NCI-H2227 treated with DMSO at 0.1 percent for 48 hours (cell line): ENCODE measurements around the gene LSM14A.
"Not testable (repeated sequence)": the region's sequence is repeated elsewhere in the genome, so short reads cannot be mapped to it uniquely, and the experiment has no call there.

Experiments used
- DNase-seq: peaks from one replicate; lab custom pipeline; 2025; lab: John Stamatoyannopoulos, UW

Gene LSM14A

DNA sequence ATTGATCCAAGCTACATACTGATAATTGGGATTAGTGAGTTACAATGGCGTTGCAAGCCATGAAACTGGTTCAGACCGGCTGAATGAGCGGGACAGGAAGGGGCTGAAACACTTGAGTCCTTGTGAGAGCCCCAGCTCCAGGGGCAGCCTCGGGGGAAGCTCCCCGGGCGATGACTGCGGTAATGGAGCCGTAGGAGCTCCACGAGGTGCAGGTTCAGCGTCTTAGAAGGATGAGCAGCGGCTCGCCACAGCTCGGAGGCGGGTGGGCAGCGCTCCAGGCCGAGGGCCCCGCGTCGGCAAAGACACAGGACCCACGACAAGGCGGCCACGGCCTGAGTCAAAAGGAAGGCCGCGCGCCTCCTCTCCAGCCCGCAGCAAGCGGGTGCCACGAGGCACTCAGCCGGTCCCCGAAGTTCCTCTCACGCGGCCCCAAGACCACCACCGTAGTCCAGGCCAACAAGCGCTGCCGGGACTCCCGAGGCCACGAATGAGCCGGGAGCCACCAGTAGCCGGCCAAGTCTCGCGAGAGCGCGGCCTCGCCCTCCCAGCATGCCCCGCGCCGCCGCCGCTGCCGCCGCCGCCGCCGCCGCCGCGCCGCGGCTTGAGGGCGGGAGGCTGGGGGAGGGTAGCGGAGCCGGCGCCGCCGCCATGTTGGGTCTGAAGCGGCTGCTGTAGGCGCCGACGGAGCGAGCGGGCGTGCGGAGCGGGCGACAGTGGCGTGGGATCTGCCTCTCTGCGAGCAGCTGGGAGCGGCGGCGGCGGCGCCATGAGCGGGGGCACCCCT lies at the start of gene LSM14A:
LSM14A (plus strand) TSS at position 628 of the 784 bp plus-strand sequence; CDS start at position 767, 139 bp downstream.
- peak; percentile 99 for DNase-seq

DNA sequence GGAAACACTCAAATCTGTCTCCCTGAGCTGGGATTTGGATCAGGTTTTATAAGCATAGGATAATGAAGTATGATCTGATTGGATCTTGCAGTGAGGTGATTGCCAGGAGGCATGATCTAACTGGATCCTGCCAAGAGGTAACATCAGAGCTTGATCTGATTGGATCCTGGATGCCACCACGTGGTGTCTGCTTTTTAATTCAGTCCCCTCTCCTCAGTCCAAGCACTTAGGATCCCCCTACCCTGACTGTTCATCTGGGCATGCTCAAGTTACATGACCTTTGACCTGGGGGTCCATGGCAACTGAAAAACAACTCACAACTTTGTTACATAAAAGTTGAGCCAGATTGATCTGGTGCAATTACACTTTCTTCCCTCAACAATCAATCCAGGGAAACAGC lies 47.5 kb upstream of the LSM14A start:
- DNase-seq: no peak

DNA sequence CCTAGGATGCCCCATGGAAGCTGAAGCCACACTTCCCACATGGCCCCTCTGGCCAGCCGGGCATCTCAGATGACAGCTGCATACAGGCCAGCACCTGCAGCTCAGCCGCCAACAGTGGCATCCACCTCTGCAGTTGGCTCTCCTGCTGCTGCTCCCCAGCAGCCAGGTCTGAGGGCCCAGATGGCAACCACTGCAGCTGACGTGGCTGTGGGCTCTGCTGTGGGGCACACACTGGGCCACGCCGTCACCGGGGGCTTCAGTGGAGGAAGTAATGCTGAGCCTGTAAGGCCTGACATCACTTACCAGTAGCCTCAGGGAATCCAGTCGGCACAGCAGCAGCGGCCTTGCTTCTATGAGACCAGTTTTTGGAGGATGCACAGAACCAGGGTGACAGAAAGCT lies 45.3 kb upstream of the LSM14A start:
- no peak for DNase-seq

DNA sequence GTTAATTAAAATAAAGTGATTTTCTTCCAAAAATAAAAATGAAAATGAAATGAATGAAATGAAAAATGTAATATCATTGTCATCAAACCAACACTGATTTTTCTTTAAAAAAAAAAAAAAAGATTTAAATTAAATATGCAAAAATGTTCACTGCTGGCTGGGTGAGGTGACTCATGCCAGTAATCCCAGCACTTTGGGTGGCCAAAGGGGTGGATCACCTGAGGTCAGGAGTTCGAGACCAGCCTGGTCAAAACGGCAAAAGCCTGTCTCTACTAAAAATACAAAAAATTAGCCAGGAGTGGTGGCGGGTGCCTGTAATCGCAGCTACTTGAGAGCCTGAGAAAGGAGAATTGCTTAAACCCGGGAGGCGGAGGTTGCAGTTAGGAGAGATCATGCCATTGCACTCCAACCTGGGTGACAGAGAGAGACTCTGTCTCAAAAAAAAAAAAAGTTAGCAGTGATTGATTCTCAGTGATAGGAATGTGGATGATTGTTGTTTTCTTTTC lies 44.6 kb upstream of the LSM14A start:
- DNase-seq: no peak

DNA sequence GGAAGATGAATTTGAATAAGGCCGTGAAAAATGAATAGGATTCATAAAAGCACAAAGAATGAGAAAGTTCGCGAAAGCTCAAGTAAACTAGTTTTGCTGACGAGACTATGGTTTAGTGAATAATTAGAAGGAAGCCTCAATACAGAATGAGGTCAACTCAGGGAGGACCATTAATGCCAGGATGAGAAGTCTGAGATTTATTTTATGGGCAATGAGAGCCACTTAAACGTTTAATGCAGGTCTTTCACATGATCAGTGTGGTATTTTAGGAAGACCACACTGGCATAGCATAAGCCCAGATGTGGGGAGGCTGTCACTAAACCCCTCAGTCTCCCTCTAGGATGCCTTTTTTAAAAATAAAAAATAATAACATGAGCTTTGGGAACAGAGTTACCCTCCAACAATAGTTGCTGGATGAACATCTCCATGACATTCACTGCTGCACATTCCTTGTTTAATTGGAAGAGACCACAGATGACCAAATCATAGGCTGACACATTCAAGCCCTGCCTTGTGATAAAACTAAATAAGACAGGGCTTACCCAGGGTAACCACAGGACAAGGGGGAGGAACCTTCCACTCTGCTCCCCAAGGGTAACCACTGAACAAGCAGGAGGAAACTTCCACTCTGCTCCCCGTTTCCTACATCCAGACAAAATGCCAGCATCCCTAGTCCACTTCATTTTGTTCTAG lies 43.6 kb upstream of the LSM14A start:
- no peak for DNase-seq

DNA sequence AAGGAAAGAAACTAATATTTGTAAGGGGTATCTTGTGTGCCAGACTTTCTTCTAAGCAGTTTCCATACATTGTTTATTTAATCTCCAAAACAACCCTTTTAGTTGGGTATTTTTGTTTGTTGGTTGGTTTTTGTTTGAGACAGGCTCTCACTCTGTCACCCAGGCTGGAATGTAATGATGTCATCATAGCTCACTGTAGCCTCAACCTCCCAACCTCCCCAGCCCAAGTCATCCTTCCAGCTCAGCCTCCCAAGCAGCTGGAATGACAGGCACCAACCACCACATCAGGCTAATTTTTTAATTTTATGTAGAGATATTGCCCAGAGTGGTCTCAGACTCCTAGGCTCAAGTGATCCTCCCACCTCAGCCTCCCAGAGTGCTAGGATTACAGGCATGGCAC lies 41.2 kb upstream of the LSM14A start:
- no peak for DNase-seq

DNA sequence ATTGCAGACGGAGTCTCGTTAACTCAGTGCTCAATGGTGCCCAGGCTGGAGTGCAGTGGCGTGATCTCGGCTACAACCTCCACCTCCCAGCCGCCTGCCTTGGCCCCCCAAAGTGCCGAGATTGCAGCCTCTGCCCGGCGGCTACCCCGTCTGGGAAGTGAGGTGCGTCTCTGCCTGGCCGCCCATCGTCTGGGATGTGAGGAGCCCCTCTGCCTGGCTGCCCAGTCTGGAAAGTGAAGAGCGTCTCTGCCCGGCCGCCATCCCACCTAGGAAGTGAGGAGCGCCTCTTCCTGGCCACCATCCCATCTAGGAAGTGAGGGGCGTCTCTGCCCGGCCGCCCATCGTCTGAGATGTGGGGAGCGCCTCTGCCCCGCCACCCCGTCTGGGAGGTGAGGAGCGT lies 40.2 kb upstream of the LSM14A start:
- not testable (repeated sequence) for DNase-seq

DNA sequence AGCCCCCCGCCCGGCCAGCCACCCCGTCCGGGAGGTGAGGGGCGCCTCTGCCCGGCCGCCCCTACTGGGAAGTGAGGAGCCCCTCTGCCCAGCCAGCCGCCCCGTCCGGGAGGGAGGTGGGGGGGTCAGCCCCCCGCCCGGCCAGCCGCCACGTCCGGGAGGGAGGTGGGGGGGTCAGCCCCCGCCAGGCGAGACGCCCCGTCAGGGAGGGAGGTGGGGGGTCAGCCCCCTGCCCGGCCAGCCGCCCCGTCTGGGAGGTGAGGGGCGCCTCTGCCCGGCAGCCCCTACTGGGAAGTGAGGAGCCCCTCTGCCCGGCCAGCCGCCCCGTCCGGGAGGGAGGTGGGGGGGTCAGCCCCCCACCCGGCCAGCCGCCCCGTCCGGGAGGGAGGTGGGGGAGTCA lies 39.6 kb upstream of the LSM14A start:
- DNase-seq: not testable (repeated sequence)

DNA sequence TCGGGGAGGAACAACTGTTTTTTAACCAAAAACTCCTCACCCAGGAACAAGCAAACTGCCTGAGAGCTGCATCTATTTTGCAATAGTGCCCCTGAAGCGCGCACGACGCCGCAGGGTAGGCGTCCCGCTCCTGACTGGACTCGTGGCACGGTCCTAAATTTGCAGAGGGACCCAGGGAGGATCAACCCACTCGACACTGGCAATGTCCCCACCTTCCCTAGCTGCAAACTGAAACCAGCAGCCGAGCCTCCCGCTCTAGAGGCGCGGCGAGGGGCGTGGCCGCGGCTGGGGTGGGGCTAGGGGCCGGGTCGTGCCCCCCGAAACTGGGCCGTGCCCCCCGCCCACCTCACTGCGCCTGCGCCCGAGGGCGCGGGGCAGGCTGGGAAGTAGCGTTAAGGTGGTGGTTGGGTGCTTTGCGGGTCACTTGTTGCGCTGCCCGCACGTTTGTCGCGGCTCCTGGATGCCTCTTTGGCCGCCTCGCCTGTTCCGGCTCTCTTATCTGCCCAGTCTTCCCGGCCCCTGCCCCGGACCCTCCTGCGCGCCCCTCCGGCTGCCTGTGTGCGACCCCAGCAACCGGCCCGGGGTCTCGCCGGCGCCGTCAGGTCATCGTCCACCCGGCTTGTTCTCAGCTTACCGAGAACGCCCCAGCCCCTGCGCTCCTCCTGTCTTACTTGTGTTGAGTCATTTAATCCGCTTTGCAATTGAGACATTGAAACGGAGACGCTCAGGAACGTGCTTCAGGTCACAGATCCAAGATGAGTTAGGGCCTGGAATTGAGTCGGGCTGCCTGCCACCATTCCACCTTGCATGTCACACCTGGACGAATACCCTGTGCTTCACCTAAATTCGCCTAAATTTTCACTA lies 37.9 kb upstream of the LSM14A start:
- DNase-seq: peak; percentile 97

DNA sequence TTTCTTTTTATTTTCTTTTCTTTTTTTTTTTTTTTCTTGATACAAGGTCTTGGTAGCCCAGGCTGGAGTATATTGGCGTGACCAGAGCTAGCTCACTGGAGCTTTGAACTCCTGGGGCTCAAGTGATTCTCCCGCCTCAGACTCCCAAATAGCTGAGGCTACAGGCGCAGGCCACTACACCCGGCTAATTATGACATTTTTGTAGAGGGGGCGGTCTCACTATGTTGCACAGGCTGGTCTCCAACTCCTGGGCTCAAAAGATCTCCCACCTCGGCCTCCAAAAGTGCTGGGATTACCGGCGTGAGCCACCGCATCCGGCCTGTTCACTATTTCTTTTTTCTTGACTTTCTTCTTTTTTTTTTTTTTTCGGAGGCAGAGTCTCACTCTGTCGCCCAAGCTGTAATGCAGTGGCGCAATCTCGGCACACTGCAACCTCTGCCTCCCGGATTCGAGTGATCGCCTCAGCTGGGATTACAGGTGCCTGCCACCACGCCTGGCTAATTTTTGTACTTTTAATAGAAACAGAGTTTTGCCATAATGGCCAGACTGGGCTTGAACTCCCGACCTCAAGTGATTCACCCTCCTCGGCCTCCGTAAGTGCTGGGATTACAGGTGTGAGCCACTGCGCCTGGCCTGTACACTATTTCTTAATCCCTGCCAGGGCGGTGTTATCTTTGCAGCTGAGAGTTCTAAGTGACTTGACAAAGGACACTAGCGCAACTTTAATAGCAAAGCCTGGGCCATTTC lies 37.1 kb upstream of the LSM14A start:
- no peak for DNase-seq

DNA sequence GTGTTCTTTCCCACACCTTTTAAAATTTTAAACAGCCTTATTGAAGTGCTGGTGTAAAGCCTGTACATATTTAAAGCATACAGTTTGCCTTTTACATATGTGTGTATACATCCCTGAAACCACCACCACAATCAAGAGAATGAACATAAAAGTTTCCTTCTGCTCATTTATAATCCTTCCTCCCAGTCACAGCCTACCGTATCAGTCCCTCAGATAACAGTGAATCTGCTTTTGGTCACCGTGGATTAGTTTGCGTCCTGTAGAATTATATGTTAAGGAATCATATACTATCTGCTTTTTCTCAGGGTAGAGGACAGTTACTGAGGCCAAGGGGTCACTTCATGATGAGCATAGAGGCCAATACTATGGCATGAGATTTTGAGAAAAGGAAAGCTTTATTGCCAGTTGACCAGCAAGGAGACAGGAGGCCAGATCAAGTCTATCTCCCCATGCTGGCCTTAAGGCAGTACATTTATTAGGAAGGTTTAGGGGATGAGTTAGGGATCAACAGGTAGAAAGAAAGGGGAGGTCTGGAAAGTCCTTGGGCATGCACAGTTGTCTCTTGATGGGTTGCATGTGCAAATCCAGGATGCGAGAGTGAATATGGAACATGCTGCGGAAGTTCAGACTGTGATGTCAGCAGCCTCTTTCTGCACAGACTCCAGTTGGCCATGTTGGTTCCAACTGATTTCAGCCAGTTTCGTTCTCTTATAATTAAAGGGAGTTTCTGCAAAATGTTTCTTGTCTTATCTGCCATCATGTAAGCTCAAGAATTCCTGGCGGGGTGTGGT lies 36.3 kb upstream of the LSM14A start:
- DNase-seq: no peak

DNA sequence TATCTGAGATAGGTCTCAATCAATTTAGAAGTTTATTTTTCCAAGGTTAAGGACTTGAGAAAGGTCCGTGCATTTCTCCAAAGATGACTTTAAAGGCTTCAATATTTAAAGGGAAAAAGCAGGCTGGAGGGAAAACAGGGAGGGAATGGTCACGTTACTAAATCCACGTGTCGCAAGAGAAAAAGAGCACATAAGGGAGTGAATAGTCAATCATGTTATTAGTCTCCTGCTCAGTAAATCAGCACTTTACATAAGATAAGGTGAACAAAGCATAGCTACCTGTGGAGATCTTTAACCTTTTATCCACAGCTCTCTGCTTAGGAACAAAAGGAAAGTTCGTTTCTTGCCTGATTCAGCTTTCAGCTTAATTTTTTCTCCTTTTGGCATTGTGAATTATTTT lies 31.3 kb upstream of the LSM14A start:
- DNase-seq: no peak

DNA sequence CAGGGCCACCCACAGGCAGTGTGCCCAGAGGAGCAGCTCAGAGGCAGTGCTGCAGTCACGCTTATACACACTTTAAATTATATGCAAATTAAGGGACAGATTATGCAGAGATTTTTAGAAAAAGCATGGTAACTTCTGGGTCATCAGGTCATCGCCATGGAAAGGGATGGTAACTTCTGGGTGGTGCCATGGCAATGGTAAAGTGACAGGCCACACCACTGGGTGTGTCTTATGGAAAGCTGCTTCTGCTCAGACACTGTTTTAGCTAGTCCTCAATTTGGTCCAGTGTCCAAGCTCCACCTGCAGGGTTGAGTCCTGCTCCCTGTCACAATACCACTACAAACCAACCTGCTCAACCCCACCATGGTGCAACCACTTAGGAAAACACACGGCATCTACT lies 29.9 kb upstream of the LSM14A start:
- no peak for DNase-seq

DNA sequence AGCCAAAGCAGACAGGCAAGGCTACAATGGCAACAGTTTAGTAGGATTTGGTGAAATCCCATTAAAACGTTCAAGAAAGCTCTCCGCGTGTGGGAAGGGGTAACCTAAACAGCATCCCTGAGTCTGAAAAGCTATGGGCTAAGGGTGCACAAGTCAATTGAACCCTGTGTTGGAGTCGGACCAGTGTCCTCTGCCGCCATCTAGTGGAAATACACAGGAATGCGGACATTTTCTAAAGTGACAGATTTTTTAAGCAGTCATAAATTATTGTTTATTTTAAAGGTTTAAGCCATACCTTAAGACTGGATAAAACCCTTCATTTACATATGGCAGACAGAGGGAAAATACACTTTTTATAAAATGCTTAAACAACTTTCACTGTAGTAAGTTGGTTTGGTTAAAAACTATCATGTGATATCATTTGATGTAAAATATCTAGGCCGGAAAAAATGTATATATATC lies 26.5 kb upstream of the LSM14A start:
- peak; percentile 94 for DNase-seq

DNA sequence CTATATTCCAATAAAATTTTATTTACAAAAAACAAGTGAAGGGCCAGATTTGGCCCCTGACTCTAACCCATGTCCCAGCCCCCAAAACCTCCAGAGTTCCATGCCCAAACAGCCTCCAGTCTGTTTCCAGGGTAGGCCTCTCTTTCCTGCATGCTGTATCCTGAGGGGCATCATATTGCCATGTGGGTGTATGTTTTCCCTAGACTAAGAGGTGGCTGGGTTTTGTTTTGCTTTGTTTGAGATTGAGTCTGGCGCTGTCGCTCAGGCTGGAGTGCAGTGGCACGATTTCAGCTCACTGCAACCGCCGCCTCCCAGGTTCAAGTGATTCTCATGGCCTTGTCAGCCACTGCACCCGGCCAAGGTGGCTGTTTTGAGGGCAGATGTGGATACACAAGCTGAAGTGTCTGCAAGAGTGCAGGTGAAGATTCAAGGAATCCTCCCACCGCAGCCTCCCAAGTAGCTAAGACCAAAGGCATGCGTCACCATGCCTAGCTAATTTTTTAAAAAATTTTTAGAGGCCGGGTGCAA lies 23.6 kb upstream of the LSM14A start:
- no peak for DNase-seq

DNA sequence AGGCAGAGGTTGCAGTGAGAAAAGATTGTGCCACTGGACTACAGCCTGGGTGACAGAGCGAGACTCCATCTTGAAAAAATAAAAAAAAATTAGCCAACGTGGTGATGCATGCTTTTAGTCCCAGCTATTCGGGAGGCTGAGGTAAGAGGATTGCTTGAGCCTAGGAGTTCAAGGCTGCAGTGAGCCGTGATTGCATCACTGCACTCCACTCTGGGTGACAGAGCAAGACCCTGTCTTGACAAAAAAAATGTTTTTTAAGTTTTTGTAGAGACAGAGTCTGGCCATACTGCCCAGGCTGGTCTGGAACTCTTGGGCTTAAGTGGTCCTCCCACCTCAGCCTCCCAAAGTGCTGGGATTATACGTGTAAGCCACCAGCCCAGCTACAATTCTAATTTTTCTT lies 22.4 kb upstream of the LSM14A start:
- no peak for DNase-seq

DNA sequence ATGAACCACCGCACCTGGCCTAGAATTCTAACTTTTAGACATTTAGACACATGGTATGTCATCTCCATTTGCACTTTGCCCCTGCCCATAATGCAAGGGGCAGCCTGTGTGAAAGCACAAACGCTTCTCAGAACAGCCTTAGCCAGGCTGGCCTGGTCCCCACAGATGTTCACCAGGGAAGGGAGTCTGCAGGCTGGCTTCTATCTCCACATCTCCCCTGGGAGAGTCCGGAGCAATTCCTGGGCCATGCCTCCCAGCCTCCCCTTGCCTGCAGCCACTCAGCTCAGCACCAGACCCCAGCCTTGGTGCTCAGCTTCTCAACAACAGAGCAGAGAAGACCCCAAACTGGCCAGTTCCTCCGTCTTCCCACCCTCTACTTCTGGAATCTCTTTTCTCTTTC lies 21.7 kb upstream of the LSM14A start:
- no peak for DNase-seq

DNA sequence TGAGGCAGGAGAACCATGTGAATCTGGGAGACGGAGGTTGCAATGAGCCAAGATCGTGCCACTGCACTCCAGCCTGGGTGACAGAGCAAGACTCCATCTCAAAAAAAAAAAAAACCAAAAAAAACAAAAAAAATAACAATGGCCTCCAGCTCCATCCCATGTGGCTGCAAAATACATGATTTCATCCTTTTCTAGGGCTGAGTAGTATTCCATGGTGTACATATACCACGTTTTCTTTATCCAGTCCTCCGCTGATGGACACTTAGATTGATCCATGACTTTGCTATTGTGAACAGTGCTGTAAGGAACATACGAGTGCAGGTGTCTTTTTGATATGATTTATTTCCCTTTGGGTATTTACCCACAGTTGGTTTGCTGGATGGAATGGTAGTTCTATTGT lies 20.9 kb upstream of the LSM14A start:
- no peak for DNase-seq

DNA sequence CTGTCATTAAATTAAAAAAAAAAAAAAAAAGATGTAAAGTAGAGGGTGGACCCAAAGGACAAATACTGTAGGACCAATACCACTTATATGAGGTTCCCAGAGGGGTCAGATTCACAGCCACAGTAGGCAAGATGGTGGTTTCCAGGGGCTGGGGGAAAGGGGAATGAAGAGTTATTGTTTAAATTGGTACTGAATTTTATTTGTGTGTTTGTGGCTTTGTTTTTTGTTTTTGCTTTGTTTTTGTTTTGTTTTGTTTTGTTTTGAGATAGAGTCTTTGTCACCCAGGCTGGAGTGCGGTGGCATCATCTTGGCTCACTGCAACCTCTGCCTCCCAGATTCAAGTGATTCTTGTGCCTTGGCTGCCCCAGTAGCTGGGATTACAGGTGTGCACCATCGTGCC lies 17.9 kb upstream of the LSM14A start:
- no peak for DNase-seq

DNA sequence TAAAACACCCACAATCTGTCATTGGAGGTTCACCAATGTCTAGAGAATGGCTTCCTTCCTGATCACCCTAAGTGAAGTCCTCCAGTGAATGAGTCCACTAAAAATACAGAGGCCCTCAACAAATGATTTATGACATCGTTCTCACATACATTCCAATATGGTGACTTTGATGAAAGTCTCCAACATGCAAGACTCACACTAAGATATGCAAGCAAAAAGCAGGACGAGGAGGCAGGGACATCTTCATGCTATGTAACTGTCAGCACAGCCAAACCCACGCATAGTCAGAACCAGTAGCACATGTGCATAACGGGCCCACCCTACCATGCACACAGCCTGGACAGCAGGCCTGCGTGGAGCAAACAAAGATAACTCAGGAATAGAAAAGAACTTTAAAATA lies 16.6 kb upstream of the LSM14A start:
- DNase-seq: no peak

DNA sequence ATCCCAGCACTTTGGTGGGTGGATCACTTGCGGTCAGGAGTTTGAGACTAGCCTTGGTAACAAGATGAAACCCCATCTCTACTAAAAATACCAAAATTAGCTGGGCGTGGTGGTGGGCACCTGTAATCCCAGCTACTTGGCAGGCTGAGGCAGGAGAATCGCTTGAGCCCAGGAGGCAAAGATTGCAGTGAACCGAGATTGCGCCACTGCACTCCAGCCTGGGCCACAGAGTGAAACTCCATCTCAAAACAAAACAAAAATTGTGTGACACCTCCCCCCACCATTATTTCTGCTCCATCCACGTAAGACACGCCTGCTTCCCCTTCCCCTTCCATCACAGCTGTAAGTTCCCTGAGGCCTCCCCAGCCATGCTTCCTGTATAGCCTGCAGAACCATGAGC lies 13.3 kb upstream of the LSM14A start:
- not testable (repeated sequence) for DNase-seq
